Activated CD4-positive, alpha-beta T cell treated with anti-CD3 and anti-CD28 coated beads, Interleukin-2, amount 10 ng/mL, durations not matched to agents 24 days and 14 days (primary cell): ENCODE results near the gene WDR59. TPM values are rescaled to one million over a fixed set of nuclear protein-coding genes. Genes with fewer than 3 reads are reported as not detected.
"Not testable (repeated sequence)": the region's sequence is repeated elsewhere in the genome, so short reads cannot be mapped to it uniquely, and the experiment has no call there.

Experiments used
- DNase-seq: peaks from one replicate; pipeline ENCODE4 v3.0.0; 2022
- H3K27ac Mint-ChIP-seq: one replicate; pipeline ENCODE4 v1.8.0; 2022; ENCODE audit warnings: mild to moderate bottlenecking, mixed read lengths
- H3K27me3 Mint-ChIP-seq: one replicate; pipeline ENCODE4 v1.8.0; 2022; ENCODE audit warnings: mixed read lengths
- H3K36me3 Mint-ChIP-seq: one replicate; pipeline ENCODE4 v1.8.0; 2022; ENCODE audit warnings: low read depth, mild to moderate bottlenecking, mixed read lengths
- H3K4me1 Mint-ChIP-seq: one replicate; pipeline ENCODE4 v1.8.0; 2021; ENCODE audit warnings: mixed read lengths
- H3K4me3 Mint-ChIP-seq: one replicate; pipeline ENCODE4 v1.8.0; 2022; ENCODE audit warnings: mild to moderate bottlenecking, moderate library complexity, mixed read lengths
- H3K9me3 Mint-ChIP-seq: one replicate; pipeline ENCODE4 v1.8.0; 2021; ENCODE audit warnings: mixed read lengths
- intact Hi-C: fragments of 100-400 bp; cut with micrococcal nuclease; formaldehyde crosslinking; loops from one replicate; pipeline ENCODE4 v1.15.1; 2023
- total RNA-seq: library from RNA; stranded (reverse); gene quantifications from 2 replicates; pipeline ENCODE4 v1.2.3, GENCODE V29; 2022

Gene WDR59
- total RNA-seq, 1 donor from 2014 or later = 91.5 TPM

DNA sequence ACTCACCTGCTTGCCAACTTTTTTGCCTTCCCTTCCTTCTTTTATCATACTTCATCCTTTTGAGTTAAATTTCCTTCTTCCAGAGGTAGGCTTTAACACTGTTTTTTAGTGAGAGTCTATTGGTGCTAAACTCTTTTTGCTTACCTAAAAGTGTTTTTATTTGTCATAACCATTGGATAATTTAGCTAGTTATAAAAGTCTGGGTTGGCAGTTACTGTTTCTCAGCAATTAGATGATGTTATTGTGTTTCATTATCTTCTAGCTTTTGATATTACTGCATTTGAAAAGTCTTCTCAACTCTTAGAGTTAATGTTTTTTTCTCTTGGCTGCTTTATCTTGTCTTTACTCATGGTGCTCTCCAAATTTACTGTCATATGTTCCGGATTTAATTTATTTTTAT lies 36.5 kb upstream of the WDR59 start:
- peaks cover 42% of the 10 kb centered on the region for H3K36me3 Mint-ChIP-seq
- no peak for DNase-seq
- intact Hi-C loops = no loop called here
- no peak overlapping the region for H3K27ac Mint-ChIP-seq
- peaks cover 32% of the 10 kb centered on the region for H3K4me1 Mint-ChIP-seq
- H3K4me3 Mint-ChIP-seq = no peak overlapping the region
- peaks cover 15% of the 10 kb centered on the region for H3K9me3 Mint-ChIP-seq
- H3K27me3 Mint-ChIP-seq = no peaks in the 10 kb centered on the region

DNA sequence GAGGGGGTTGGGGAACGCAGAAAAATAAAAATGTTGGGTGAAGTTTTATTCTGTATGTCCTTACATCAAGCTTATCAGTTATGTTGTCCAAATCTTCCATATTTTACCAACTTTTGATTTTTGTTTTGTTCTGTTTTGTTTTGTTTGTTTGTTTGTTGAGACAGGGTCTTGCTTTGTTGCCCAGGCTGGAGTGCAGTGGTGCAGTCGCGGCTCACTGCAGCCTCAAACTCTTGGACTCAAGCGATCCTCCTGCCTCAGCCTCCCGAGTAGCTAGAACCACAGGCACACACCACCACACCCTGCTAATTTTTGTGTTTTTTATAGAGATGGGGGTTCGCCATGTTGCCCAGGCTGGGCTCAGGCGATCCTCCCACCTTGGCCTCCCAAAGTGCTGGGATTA lies 34.7 kb upstream of the WDR59 start:
- no peaks in the 10 kb centered on the region for H3K27me3 Mint-ChIP-seq
- no peak overlapping the region for H3K27ac Mint-ChIP-seq
- DNase-seq = no peak
- H3K4me3 Mint-ChIP-seq = no peak overlapping the region
- H3K4me1 Mint-ChIP-seq = peaks cover 25% of the 10 kb centered on the region
- H3K9me3 Mint-ChIP-seq = peaks cover 15% of the 10 kb centered on the region
- peaks cover 46% of the 10 kb centered on the region for H3K36me3 Mint-ChIP-seq
- intact Hi-C loops = loop anchor here (10.0 kb wide), 1 partner anchor 1915 kb away; no protein-coding TSS in a partner anchor

DNA sequence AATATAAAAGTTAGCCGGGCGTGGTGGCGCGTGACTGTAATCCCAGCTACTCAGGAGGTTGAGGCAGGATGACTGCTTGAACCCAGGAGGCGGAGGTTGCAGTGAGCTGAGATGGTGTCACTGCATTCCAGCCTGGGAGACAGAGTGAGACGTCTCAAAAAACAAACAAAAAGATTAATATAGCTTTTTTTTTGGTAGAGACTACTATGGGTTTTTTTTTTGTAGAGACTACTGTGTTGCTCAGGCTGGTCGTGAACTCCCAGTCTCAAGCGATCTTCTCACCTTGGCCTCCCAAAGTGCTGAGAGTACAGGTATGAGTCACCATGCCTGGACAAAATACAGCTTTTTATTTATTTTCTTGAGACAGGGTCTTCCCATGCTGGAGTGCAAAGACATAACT lies 34.1 kb upstream of the WDR59 start:
- intact Hi-C loops = loop anchor here (10.0 kb wide), 1 partner anchor 1916 kb away; no protein-coding TSS in a partner anchor
- peaks cover 48% of the 10 kb centered on the region for H3K36me3 Mint-ChIP-seq
- H3K27ac Mint-ChIP-seq = no peak overlapping the region
- H3K4me1 Mint-ChIP-seq = peaks cover 21% of the 10 kb centered on the region
- H3K9me3 Mint-ChIP-seq = peaks cover 15% of the 10 kb centered on the region
- no peak for DNase-seq
- H3K27me3 Mint-ChIP-seq = no peaks in the 10 kb centered on the region
- H3K4me3 Mint-ChIP-seq = no peak overlapping the region

DNA sequence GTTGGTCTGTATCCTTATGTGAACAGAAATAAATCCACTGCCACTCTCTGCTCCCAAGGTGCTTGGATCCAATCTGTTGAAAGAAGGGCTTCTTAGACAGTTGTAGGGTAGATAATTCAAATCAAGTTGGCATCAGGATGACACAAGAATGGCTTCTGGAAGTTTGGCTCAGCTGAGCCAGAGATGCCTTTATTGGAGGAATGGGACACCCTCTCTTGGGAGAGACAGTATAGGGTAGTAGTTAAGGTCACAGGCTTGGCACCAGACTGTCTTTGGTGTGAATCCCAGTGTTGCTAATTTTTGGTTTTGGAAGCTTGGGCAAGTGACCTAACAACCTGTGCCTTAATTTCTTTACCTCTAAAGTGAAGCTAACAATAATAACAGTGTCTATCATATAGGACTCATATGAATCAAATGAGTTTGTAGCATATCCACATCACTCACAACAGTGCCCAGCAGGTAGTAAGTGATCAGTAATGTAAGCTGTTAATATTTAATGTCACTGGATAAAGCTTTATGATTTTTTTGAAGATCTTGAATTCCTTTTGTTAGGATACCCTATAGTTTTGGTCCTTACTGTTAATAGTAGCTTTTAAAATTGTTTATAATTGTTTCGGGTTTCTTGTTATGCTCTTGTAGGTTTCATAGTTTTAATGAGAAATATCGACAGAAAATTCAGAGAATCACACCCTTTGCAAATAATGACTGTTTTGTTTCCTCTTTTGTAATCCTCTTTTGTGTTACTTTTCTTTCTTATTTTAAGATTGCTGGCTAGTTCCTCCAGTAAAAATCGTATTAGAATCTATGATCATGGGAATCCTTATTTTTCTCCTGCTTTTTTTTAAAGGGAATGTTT lies 33.0 kb upstream of the WDR59 start:
- DNase-seq = no peak
- Mint-ChIP-seq H3K27me3 (no peaks in the 10 kb centered on the region), H3K36me3 (peaks cover 45% of the 10 kb centered on the region), H3K4me1 (peaks cover 20% of the 10 kb centered on the region), H3K9me3 (peaks cover 12% of the 10 kb centered on the region), H3K27ac (no peak overlapping the region), H3K4me3 (no peak overlapping the region)
- intact Hi-C loops = loop anchor here (10.0 kb wide), 1 partner anchor 1917 kb away; no protein-coding TSS in a partner anchor

DNA sequence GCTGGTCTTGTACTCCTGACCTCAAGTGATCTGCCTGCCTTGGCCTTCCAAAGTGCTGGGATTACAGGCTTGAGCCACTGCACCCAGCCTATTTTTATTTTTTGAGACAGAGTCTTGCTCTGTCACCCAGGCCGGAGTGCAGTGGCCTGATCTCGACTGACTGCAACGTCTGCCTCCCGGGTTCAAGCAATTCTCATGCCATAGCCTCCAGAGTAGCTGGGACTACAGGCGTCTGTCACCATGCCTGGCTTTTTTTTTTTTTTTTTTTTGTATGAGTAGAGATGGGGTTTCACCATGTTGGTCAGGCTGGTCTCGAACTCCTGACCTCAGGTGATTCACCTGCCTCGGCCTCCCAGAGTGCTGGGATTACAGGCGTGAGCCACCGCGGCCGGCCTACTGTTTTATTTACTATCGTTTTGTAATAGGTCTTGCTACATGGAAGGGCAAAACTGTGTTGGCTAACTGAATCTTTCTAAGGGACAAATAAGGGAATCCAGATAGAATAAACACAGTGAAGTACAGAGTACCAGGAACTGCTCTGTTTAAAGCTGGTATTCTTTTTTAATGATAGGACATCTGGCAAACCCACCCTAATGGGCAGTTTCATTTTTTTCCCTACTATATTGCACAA lies 31.6 kb upstream of the WDR59 start:
- H3K27me3 Mint-ChIP-seq = not testable (repeated sequence)
- intact Hi-C loops = loop anchor here (10.0 kb wide), 1 partner anchor 1918 kb away; no protein-coding TSS in a partner anchor

DNA sequence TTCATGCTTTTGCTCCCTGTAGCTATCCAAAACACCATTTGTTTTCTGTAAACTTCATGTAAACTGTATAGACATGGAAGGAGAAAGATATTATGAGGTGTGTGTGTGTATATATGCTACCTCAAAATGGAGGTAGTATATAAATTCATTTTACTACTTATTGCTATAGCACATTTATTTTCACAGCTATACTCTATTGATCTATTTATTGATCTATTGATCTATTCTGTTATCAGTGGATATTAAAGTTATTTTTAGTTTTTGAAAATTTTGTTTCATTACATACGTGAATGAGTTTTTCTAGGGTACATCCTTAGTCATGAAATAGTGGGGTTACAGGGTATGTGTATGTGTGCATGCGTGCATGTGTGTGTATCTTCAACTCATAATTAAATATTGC lies 29.4 kb upstream of the WDR59 start:
- Mint-ChIP-seq H3K27ac (no peak overlapping the region), H3K36me3 (peaks cover 19% of the 10 kb centered on the region), H3K27me3 (no peaks in the 10 kb centered on the region)

More for the DNA sequence above, 31.6 kb upstream of the WDR59 start:
- not testable (repeated sequence) for H3K4me3 Mint-ChIP-seq, H3K27ac Mint-ChIP-seq, H3K9me3 Mint-ChIP-seq, DNase-seq
- H3K36me3 Mint-ChIP-seq = peaks cover 37% of the 10 kb centered on the region
- peaks cover 26% of the 10 kb centered on the region for H3K4me1 Mint-ChIP-seq

DNA sequence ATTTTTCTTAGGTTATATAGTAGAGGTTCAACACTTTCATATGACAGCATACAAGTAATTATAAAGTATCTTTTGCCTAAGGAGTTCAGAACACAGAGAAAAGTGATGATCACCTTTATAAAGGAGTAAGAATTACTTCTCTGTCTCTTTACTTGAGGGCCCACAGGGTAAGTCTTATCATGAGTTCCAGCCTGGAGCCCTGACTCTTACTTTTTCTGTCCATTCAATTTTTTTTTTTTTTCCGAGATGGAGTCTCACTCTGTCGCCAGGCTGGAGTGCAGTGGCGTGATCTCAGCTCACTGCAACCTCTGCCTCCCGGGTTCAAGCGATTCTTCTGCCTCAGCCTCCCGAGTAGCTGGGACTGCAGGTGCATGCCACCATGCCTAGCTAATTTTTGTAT lies 28.2 kb upstream of the WDR59 start:
- Mint-ChIP-seq H3K27ac (peak overlapping the region; percentile 93), H3K4me1 (peaks cover 40% of the 10 kb centered on the region), H3K36me3 (peaks cover 23% of the 10 kb centered on the region), H3K4me3 (peak overlapping the region; percentile 40)
- intact Hi-C loops = loop anchor here (2.0 to 10.0 kb wide), 2 partner anchors 62 to 1922 kb away; no protein-coding TSS in a partner anchor
- DNase-seq, H3K27me3 Mint-ChIP-seq, H3K9me3 Mint-ChIP-seq: not testable (repeated sequence)

More for the DNA sequence above, 29.4 kb upstream of the WDR59 start:
- Mint-ChIP-seq H3K9me3 (peaks cover 4% of the 10 kb centered on the region), H3K4me3 (no peak overlapping the region), H3K4me1 (peaks cover 34% of the 10 kb centered on the region)
- intact Hi-C loops = loop anchor here (10.0 kb wide), 1 partner anchor 1920 kb away; no protein-coding TSS in a partner anchor
- DNase-seq = no peak

DNA sequence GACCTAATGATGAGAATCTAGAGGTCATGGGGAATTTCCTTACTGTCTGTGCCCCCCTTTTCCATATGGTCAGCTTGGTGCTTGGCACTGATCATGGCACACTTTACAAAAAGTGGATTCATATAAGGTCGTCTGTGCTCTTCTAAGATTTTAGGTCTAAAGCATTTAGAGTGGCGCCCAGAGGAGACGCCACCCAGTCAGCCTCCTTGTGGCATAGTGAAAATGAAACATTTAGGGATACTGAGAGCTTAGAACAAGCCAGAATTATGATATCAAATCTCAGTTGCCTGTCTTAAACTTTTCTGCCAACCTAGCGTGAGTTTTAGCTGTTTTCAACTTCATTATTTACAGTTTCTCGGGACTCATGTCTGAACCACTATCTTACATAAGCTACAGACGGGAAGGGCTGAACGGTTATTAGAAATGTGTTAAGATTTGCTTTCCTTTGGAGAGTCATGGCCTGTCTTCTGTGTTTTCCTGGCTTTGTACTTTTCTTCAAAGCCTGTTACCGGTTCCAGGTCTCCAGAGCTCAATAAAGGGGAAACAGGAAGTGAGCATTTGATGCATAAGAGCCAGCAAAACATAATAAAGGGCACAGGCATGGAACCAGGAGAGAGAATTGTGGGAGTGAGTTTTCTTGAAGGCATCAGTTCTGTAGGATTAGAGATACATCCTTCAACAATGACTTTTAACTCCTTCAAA lies 27.6 kb upstream of the WDR59 start:
- DNase-seq = no peak
- H3K27me3 Mint-ChIP-seq = no peaks in the 10 kb centered on the region
- H3K4me1 Mint-ChIP-seq = peaks cover 39% of the 10 kb centered on the region
- peaks cover 4% of the 10 kb centered on the region for H3K9me3 Mint-ChIP-seq
- peak overlapping the region; percentile 93 for H3K27ac Mint-ChIP-seq
- intact Hi-C loops = loop anchor here (1.0 to 10.0 kb wide), 6 partner anchors 11 to 1922 kb away; no protein-coding TSS in a partner anchor
- peaks cover 21% of the 10 kb centered on the region for H3K36me3 Mint-ChIP-seq
- H3K4me3 Mint-ChIP-seq = peak overlapping the region; percentile 67

DNA sequence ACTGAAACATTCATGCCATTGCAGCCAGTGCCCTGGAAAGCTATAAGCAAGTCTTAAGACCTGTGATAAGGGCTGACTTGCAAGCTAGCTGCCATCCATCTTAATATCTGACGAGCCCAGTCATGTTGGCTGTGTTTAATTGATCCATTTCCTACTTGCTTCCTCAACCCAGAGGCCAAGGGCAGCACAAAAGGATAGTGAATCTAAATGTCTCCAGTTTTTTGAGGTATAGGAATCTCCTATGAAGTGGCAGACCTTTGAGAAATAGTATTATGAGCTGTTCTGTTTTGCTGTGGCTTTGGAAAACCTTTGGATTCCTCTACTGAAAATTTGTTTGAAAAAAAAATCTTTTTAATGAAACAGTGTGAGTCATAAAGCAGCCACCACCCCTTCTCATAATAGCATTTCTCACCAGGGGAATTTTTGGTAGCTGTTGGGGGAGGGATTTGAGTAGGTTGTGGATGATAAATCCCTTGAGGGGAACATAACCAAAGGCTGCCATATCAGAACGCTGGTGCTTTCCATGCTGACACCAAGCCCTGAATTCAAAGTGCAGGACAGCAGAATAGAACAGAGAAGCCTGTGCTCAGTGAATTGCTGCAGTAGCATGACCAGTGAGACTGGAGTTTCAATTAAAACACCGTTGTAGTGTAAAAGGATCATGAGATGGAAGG lies 26.8 kb upstream of the WDR59 start:
- intact Hi-C loops = loop anchor here (1.0 to 10.0 kb wide), 6 partner anchors 12 to 1923 kb away; no protein-coding TSS in a partner anchor
- Mint-ChIP-seq H3K4me3 (peak overlapping the region; percentile 67), H3K27me3 (no peaks in the 10 kb centered on the region), H3K4me1 (peaks cover 37% of the 10 kb centered on the region), H3K36me3 (peaks cover 22% of the 10 kb centered on the region), H3K9me3 (peaks cover 4% of the 10 kb centered on the region), H3K27ac (peak overlapping the region; percentile 93)
- DNase-seq = peak; percentile 80

DNA sequence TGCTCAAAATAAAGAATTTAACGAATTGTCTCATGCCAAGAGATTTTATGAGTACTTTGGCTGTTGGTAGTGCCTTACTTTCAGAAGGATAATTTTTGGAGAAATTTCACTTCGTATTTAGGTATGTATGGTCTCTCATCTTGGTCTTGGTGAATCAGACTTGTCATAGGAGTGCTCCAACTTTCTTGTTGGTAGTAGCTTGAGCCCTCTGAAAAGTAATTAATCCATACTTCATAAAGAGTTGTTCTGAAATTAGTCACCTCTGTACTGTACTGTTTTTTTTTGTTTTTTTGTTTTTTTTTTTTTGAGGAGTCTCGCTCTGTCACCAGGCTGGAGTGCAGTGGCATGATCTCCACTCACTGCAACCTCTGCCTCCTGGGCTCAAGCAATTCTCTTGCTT lies 25.5 kb upstream of the WDR59 start:
- H3K27ac Mint-ChIP-seq = peak overlapping the region; percentile 72
- peaks cover 35% of the 10 kb centered on the region for H3K4me1 Mint-ChIP-seq
- intact Hi-C loops = loop anchor here (10.0 kb wide), 1 partner anchor 1924 kb away; no protein-coding TSS in a partner anchor
- H3K4me3 Mint-ChIP-seq = no peak overlapping the region
- peaks cover 4% of the 10 kb centered on the region for H3K9me3 Mint-ChIP-seq
- DNase-seq = no peak
- peaks cover 17% of the 10 kb centered on the region for H3K36me3 Mint-ChIP-seq
- no peaks in the 10 kb centered on the region for H3K27me3 Mint-ChIP-seq

DNA sequence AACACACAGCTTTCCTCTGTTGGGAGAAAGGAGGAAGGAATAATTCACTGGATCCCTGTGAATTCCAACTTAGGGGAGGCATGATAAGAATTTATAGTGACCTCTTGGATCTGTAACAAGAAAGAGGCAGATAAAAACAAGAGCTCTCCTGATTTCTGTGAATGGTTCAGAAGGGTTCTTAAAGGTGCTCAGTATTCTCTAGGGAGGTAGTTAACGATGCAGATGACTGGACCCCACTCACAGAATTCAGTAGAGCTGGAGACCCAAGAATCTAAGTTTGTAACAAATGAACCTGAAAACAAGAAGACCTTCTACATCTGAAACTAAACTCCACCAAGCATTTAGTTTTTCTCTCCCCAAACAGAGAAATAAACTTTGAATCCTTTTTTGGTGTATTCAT lies 22.5 kb upstream of the WDR59 start:
- no peak overlapping the region for H3K4me3 Mint-ChIP-seq
- intact Hi-C loops = no loop called here
- peaks cover 31% of the 10 kb centered on the region for H3K36me3 Mint-ChIP-seq
- no peak for DNase-seq
- peaks cover 4% of the 10 kb centered on the region for H3K9me3 Mint-ChIP-seq
- no peaks in the 10 kb centered on the region for H3K27me3 Mint-ChIP-seq
- H3K4me1 Mint-ChIP-seq = peaks cover 45% of the 10 kb centered on the region
- no peak overlapping the region for H3K27ac Mint-ChIP-seq

DNA sequence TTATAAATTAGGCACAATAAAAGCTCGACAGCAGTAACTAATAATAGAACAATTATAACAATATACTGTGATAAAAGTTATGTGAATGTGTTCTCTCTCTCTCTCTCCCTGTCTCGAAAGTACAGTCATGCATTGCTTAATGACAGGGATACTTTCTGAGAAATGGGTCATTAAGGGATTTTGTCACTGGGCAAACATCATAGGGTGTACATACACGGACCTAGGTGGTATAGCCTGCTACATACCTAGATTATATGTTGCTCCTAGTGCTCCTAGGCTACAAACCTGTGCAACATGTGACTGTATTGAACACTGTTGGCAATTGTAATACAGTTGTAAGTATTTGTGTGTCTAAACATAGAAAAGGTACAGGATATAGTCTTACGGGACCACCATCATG lies 20.8 kb upstream of the WDR59 start:
- intact Hi-C loops = no loop called here
- peaks cover 45% of the 10 kb centered on the region for H3K4me1 Mint-ChIP-seq

DNA sequence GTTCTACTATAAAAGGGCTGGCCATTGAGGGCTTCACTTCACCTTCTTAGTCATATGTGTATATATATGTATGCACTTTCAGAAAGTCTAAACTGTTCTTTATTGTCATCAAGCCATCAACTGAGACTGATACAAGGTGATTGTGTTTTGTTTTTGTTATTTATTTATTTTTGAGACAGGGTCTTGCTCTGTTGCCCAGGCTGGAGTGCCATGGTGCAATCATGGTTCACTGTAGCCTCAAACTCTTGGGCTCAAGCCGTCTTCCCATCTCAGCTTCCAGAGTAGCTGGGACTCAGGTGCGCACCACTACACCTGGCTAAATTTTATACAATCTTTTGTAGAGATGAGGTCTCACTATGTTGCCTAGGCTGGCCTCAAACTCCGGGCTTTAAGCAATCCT lies 19.5 kb upstream of the WDR59 start:
- intact Hi-C loops = loop anchor here (5.0 kb wide), 1 partner anchor 33 kb away; no protein-coding TSS in a partner anchor
- H3K27ac Mint-ChIP-seq = no peak overlapping the region
- no peaks in the 10 kb centered on the region for H3K9me3 Mint-ChIP-seq
- H3K27me3 Mint-ChIP-seq = no peaks in the 10 kb centered on the region
- no peak overlapping the region for H3K4me3 Mint-ChIP-seq
- no peak for DNase-seq
- peaks cover 42% of the 10 kb centered on the region for H3K36me3 Mint-ChIP-seq
- H3K4me1 Mint-ChIP-seq = peaks cover 49% of the 10 kb centered on the region

More for the DNA sequence above, 20.8 kb upstream of the WDR59 start:
- Mint-ChIP-seq H3K4me3 (no peak overlapping the region), H3K36me3 (peaks cover 38% of the 10 kb centered on the region), H3K27me3 (no peaks in the 10 kb centered on the region), H3K9me3 (peaks cover 4% of the 10 kb centered on the region), H3K27ac (no peak overlapping the region)
- no peak for DNase-seq
